Measurements from ENCODE around the gene ATF4. TPM values are rescaled to one million over a fixed set of nuclear protein-coding genes. Genes with fewer than 3 reads are reported as not detected.

Gene ATF4
- total RNA-seq, 1 experiment from 2014 or later = 372 TPM

GRCh38 chr22:39546889-39547586 lies 26.7 kb downstream of the ATF4 start:
- Mint-ChIP-seq H3K4me3 (ENCODE audit: low read depth, unreplicated experiment) (no peak overlapping the region), H3K27ac (ENCODE audit: unreplicated experiment) (no peak overlapping the region), H3K4me1 (ENCODE audit: low read depth, unreplicated experiment) (peaks cover 9% of the 10 kb centered on the region), H3K27me3 (ENCODE audit: unreplicated experiment) (peaks cover 84% of the 10 kb centered on the region), H3K36me3 (ENCODE audit: insufficient read depth, unreplicated experiment) (no peaks in the 10 kb centered on the region), H3K9me3 (ENCODE audit: low read depth, unreplicated experiment) (no peaks in the 10 kb centered on the region)
- no peak for DNase-seq
- CTCF ChIA-PET = interaction anchor here (1.2 kb wide), 1 partner anchor 14 kb away, joined by 3 read pairs; no protein-coding TSS in a partner anchor
- intact Hi-C loops (cut with micrococcal nuclease; ENCODE audit: unreplicated experiment) = loop anchor here (10.0 kb wide), 1 partner anchor 388 kb away; no protein-coding TSS in a partner anchor
- no peak for TF ChIP-seq CTCF (IDR thresholded peaks at IDR 0.05; ENCODE audit: unreplicated experiment)
- no TSS peak for BruUV-seq (replicated peaks)

- no peak for TF ChIP-seq CTCF (IDR thresholded peaks at IDR 0.05; ENCODE audit: unreplicated experiment)
Observed at GRCh38 chr22:39547587-39547947, 27.2 kb downstream of the ATF4 start.

GRCh38 chr22:39553429-39553828 lies 33.1 kb downstream of the ATF4 start:
- intact Hi-C loops (cut with micrococcal nuclease; ENCODE audit: unreplicated experiment) = no loop called here
- CTCF ChIA-PET = no interaction called here
- DNase-seq = no peak
- H3K9me3 Mint-ChIP-seq (ENCODE audit: low read depth, unreplicated experiment) = no peaks in the 10 kb centered on the region
- BruUV-seq (replicated peaks) = no TSS peak
- H3K4me3 Mint-ChIP-seq (ENCODE audit: low read depth, unreplicated experiment) = no peak overlapping the region
- H3K27me3 Mint-ChIP-seq (ENCODE audit: unreplicated experiment) = peaks cover 82% of the 10 kb centered on the region
- no peak for TF ChIP-seq CTCF (IDR thresholded peaks at IDR 0.05; ENCODE audit: unreplicated experiment)
- no peaks in the 10 kb centered on the region for H3K36me3 Mint-ChIP-seq (ENCODE audit: insufficient read depth, unreplicated experiment)
- no peaks in the 10 kb centered on the region for H3K4me1 Mint-ChIP-seq (ENCODE audit: low read depth, unreplicated experiment)
- no peak overlapping the region for H3K27ac Mint-ChIP-seq (ENCODE audit: unreplicated experiment)

More at GRCh38 chr22:39547587-39547947, 27.2 kb downstream of the ATF4 start:
- H3K9me3 Mint-ChIP-seq (ENCODE audit: low read depth, unreplicated experiment) = no peaks in the 10 kb centered on the region
- intact Hi-C loops (cut with micrococcal nuclease; ENCODE audit: unreplicated experiment) = loop anchor here (10.0 kb wide), 1 partner anchor 387 kb away; no protein-coding TSS in a partner anchor
- H3K36me3 Mint-ChIP-seq (ENCODE audit: insufficient read depth, unreplicated experiment) = no peaks in the 10 kb centered on the region
- no peak overlapping the region for H3K4me3 Mint-ChIP-seq (ENCODE audit: low read depth, unreplicated experiment)
- no peak for DNase-seq
- peaks cover 9% of the 10 kb centered on the region for H3K4me1 Mint-ChIP-seq (ENCODE audit: low read depth, unreplicated experiment)
- BruUV-seq (replicated peaks) = no TSS peak
- CTCF ChIA-PET = interaction anchor here (1.2 kb wide), 1 partner anchor 14 kb away, joined by 3 read pairs; no protein-coding TSS in a partner anchor
- H3K27me3 Mint-ChIP-seq (ENCODE audit: unreplicated experiment) = peaks cover 84% of the 10 kb centered on the region
- no peak overlapping the region for H3K27ac Mint-ChIP-seq (ENCODE audit: unreplicated experiment)

- no TSS peak for BruUV-seq (replicated peaks)
- Mint-ChIP-seq H3K9me3 (ENCODE audit: low read depth, unreplicated experiment) (no peaks in the 10 kb centered on the region), H3K36me3 (ENCODE audit: insufficient read depth, unreplicated experiment) (no peaks in the 10 kb centered on the region), H3K27me3 (ENCODE audit: unreplicated experiment) (peaks cover 89% of the 10 kb centered on the region), H3K4me3 (ENCODE audit: low read depth, unreplicated experiment) (no peak overlapping the region), H3K27ac (ENCODE audit: unreplicated experiment) (no peak overlapping the region), H3K4me1 (ENCODE audit: low read depth, unreplicated experiment) (no peaks in the 10 kb centered on the region)
- CTCF ChIA-PET = no interaction called here
- TF ChIP-seq CTCF (IDR thresholded peaks at IDR 0.05; ENCODE audit: unreplicated experiment) = no peak
- intact Hi-C loops (cut with micrococcal nuclease; ENCODE audit: unreplicated experiment) = no loop called here
- DNase-seq = no peak
Observed at GRCh38 chr22:39554151-39554550, 33.8 kb downstream of the ATF4 start.

All from Calu3 (cell line).